ENCODE data around the gene GNPTG.

DNA sequence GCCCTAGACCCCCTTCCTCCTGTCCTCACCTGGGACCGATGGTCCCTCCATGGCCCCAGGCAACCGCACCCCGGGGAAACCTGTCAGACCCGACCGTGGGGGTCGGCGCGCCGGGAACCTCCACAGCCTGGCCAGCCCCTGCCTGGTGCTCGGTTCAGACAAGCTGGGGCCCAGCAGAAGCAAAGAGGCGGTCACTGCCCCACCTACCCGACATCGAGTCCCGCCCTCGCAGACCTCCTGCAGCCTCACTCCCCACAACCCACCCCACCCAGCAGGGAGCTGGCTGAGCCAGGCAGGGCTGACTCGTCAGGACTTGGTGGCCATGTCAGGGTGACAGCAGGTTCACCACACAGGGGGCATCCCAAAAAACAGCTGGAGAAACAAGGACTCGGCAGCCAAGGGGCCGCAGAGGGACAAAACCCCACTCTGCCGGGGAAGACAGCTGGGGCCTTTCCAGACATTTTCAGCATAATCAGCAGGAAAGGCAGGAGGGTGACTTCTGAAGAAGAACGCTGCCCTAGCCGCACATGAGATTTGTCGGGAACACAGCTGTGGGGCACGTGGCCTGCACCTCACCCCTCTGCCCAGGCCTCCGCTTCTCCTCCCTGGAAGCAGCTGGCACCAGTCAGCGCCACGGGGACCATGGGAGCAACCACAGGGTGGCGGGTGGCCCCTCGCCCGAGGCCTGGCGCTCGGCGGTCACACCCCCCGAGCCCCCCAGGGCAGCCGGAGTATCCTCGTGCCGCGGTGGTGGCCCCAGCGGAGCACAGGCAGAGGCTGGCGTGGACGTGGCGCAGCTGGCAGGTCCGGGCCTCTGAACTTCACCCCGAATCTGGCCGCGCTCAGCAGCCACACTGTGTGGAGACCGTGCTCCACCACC lies 22.9 kb downstream of the GNPTG start:
- TF ChIP-seq, protein P1, sequence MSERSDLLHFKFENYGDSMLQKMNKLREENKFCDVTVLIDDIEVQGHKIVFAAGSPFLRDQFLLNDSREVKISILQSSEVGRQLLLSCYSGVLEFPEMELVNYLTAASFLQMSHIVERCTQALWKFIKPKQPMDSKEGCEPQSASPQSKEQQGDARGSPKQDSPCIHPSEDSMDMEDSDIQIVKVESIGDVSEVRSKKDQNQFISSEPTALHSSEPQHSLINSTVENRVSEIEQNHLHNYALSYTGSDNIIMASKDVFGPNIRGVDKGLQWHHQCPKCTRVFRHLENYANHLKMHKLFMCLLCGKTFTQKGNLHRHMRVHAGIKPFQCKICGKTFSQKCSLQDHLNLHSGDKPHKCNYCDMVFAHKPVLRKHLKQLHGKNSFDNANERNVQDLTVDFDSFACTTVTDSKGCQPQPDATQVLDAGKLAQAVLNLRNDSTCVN (CRISPR knock-in tag; IDR thresholded peaks at IDR 0.05), result no peak
- TF ChIP-seq POLR3A (IDR thresholded peaks at IDR 0.05; ENCODE audit: borderline replicate concordance, extremely low read depth, insufficient read depth, insufficient read length) (no peak), DMBX1 (CRISPR knock-in tag; IDR thresholded peaks at IDR 0.05; ENCODE audit: borderline replicate concordance) (no peak), ZZZ3 (IDR thresholded peaks at IDR 0.05) (no peak)
